Activated CD8-positive, alpha-beta memory T cell treated with anti-CD3 and anti-CD28 coated beads, Interleukin-2, amount 50 U/mL, for 1 hour (primary cell): ENCODE measurements around the gene PRKAG2.
"Not testable (repeated sequence)": the region's sequence is repeated elsewhere in the genome, so short reads cannot be mapped to it uniquely, and the experiment has no call there.

Experiments
- DNase-seq: peaks from one replicate; pipeline ENCODE4 v3.0.0-alpha.2; 2020; ENCODE audit errors: extremely low read depth

Gene PRKAG2

GRCh38 chr7:151553356-151553755 lies 323.6 kb downstream of the PRKAG2 start:
- DNase-seq = no peak

- no peak for DNase-seq
Measured at GRCh38 chr7:151552352-151553028, 324.4 kb downstream of the PRKAG2 start.

GRCh38 chr7:151551820-151552219 lies 325.1 kb downstream of the PRKAG2 start:
- no peak for DNase-seq

GRCh38 chr7:151550656-151551286 lies 326.1 kb downstream of the PRKAG2 start:
- DNase-seq = no peak

GRCh38 chr7:151549644-151550043 lies 327.3 kb downstream of the PRKAG2 start:
- no peak for DNase-seq

- DNase-seq = no peak
Measured at GRCh38 chr7:151549083-151549482, 327.8 kb downstream of the PRKAG2 start.

GRCh38 chr7:151544183-151544582 lies 332.7 kb downstream of the PRKAG2 start:
- DNase-seq = no peak

- no peak for DNase-seq
Measured at GRCh38 chr7:151542606-151543130, 334.2 kb downstream of the PRKAG2 start.

GRCh38 chr7:151541709-151542499 lies 335.0 kb downstream of the PRKAG2 start:
- no peak for DNase-seq

GRCh38 chr7:151540146-151540545 lies 336.8 kb downstream of the PRKAG2 start:
- no peak for DNase-seq

- DNase-seq = no peak
Measured at GRCh38 chr7:151539088-151539671, 337.7 kb downstream of the PRKAG2 start.

GRCh38 chr7:151537818-151538561 lies 338.9 kb downstream of the PRKAG2 start:
- DNase-seq = no peak

GRCh38 chr7:151536178-151536577 lies 340.7 kb downstream of the PRKAG2 start:
- DNase-seq = not testable (repeated sequence)

GRCh38 chr7:151529842-151530241 lies 347.1 kb downstream of the PRKAG2 start:
- no peak for DNase-seq

- DNase-seq = no peak
Measured at GRCh38 chr7:151524845-151525244, 352.1 kb downstream of the PRKAG2 start.

- no peak for DNase-seq
Measured at GRCh38 chr7:151524331-151524730, 352.6 kb downstream of the PRKAG2 start.

GRCh38 chr7:151520419-151521261 lies 356.3 kb downstream of the PRKAG2 start:
- peak; percentile 4 for DNase-seq

- DNase-seq = peak; percentile 100
Measured at GRCh38 chr7:151519765-151520418, 357.0 kb downstream of the PRKAG2 start, which contains the start of gene RHEB. TSS of gene RHEB (minus strand) at chr7:151519895. CDS start at chr7:151519511, 384 bp downstream.

- DNase-seq = peak; percentile 8
Measured at GRCh38 chr7:151518947-151519764, 357.8 kb downstream of the PRKAG2 start.
